SK-N-DZ (cell line): ENCODE measurements around the gene SDE2.
"Not testable (repeated sequence)": the region's sequence is repeated elsewhere in the genome, so short reads cannot be mapped to it uniquely, and the experiment has no call there.

ENCODE experiments used
- DNase-seq: peaks from one replicate; pipeline ENCODE4 v3.0.0-alpha.2; 2015; ENCODE audit warnings: low spot score
- small RNA-seq, 2 experiments: library from RNA; depleted of rRNA; stranded (forward); fragments of <200 nt; gene quantifications; one replicate each; pipeline ENCODE3, GENCODE V24; 2014

SDE2 gene

GRCh38 chr1:225942574-225942973 lies 56.6 kb downstream of the SDE2 start:
- no peak for DNase-seq

GRCh38 chr1:225941942-225942222 lies 57.3 kb downstream of the SDE2 start:
- no peak for DNase-seq

GRCh38 chr1:225941187-225941941 lies 57.8 kb downstream of the SDE2 start, which contains the start of gene LEFTY2:
Gene LEFTY2, minus strand, starts transcription at chr1:225941220. Its CDS starts 80 bp downstream, at chr1:225941140.
- no peak for DNase-seq

- DNase-seq: no peak
These were observed 58.6 kb downstream of the SDE2 start for GRCh38 chr1:225940385-225941151.

- not testable (repeated sequence) for DNase-seq
These were observed 59.2 kb downstream of the SDE2 start for GRCh38 chr1:225939939-225940310.

GRCh38 chr1:225939097-225939938 lies 59.8 kb downstream of the SDE2 start:
- DNase-seq: not testable (repeated sequence)

GRCh38 chr1:225937048-225937968 lies 61.8 kb downstream of the SDE2 start:
- DNase-seq: no peak

- DNase-seq: no peak
These were observed 62.6 kb downstream of the SDE2 start for GRCh38 chr1:225936523-225936922.

GRCh38 chr1:225936086-225936485 lies 63.1 kb downstream of the SDE2 start:
- not testable (repeated sequence) for DNase-seq

GRCh38 chr1:225934711-225935110 lies 64.4 kb downstream of the SDE2 start:
- no peak for DNase-seq

GRCh38 chr1:225933072-225933471 lies 66.1 kb downstream of the SDE2 start:
- DNase-seq: no peak

Small RNA genes lying within 50 kb of the gene (small RNA-seq; reads per million reads assigned to genes)
- gene AL117348.1 (0 reads per million in 2 experiments), gene NDUFA3P3 (0 reads per million in 2 experiments)
